OCI-LY7 (cell line): ENCODE measurements around the gene SMAD5. TPM values are rescaled to one million over a fixed set of nuclear protein-coding genes. Genes with fewer than 3 reads are reported as not detected.

Experiments used
- BruUV-seq: library from RNA; stranded (reverse); fragments of 400-500 nt; replicated peaks from 2 replicates; lab custom pipeline; 2021; lab: Mats Ljungman, UMichigan
- CTCF ChIA-PET: fragments of 300-600 bp; sonication (Branson Sonifier 250); formaldehyde crosslinking; loops from one replicate; lab custom pipeline; 2022; ENCODE audit warnings: antibody characterized with exemption; ENCODE audit not compliant: unreplicated experiment; lab: Charles Lee
- POLR2A ChIA-PET: fragments of 300-600 bp; sonication (Branson Sonifier 250); formaldehyde crosslinking; loops from one replicate; lab custom pipeline; 2022; ENCODE audit warnings: antibody characterized with exemption; lab: Charles Lee
- DNase-seq: peaks from one replicate; pipeline ENCODE4 v3.0.0-alpha.2; 2015; ENCODE audit warnings: low spot score
- H2AFZ ChIP-seq: fragments of 200-600 bp; sonication (generic), shearing (Covaris generic); 2 replicates; pipeline ENCODE4 v1.6.1; 2014; ENCODE audit warnings: mild to moderate bottlenecking, antibody characterized with exemption, low read length, moderate library complexity
- H3K27ac ChIP-seq: fragments of 200-600 bp; sonication (generic); 2 replicates; pipeline ENCODE4 v1.5.1; 2014; ENCODE audit warnings: mixed run types, low read depth, mild to moderate bottlenecking, moderate library complexity, low read length, inconsistent platforms; ENCODE audit not compliant: poor library complexity, severe bottlenecking
- H3K36me3 ChIP-seq: fragments of 200-600 bp; sonication (generic); 2 replicates; pipeline ENCODE4 v1.6.1; 2014; ENCODE audit warnings: mild to moderate bottlenecking, antibody characterized with exemption, low read length, moderate library complexity, mixed read lengths; ENCODE audit not compliant: insufficient read depth
- H3K4me1 ChIP-seq: fragments of 200-600 bp; sonication (generic); 2 replicates; pipeline ENCODE4 v1.5.1; 2014; ENCODE audit warnings: mild to moderate bottlenecking, low read length; ENCODE audit not compliant: insufficient read depth, poor library complexity, severe bottlenecking
- H3K4me2 ChIP-seq: fragments of 200-600 bp; sonication (generic); 2 replicates; pipeline ENCODE4 v1.6.1; 2014; ENCODE audit warnings: mild to moderate bottlenecking, low read length
- H3K4me3 ChIP-seq: fragments of 200-600 bp; sonication (generic); 2 replicates; pipeline ENCODE4 v1.5.1; 2014; ENCODE audit warnings: mild to moderate bottlenecking, low read depth, low read length; ENCODE audit not compliant: poor library complexity, severe bottlenecking
- H3K79me2 ChIP-seq: fragments of 200-600 bp; sonication (generic); 2 replicates; pipeline ENCODE4 v1.6.1; 2016; ENCODE audit warnings: low read depth, mild to moderate bottlenecking, low read length, moderate library complexity, mixed read lengths; ENCODE audit not compliant: insufficient read depth
- H3K9me2 ChIP-seq: fragments of 200-600 bp; sonication (generic); 2 replicates; pipeline ENCODE4 v1.6.1; 2016; ENCODE audit warnings: mild to moderate bottlenecking, low read length, mixed read lengths; ENCODE audit not compliant: insufficient read depth
- H3K9me3 ChIP-seq: fragments of 200-600 bp; sonication (generic); 2 replicates; pipeline ENCODE4 v1.6.1; 2014; ENCODE audit warnings: mild to moderate bottlenecking, mixed run types, low read length, mixed read lengths
- H4K20me1 ChIP-seq: fragments of 200-600 bp; sonication (generic); 2 replicates; pipeline ENCODE4 v1.6.1; 2014; ENCODE audit warnings: mild to moderate bottlenecking, antibody characterized with exemption, low read length, moderate library complexity, mixed read lengths; ENCODE audit not compliant: insufficient read depth
- EZH2phosphoT487 ChIP-seq: fragments of 200-600 bp; sonication (generic); IDR thresholded peaks from 2 replicates; pipeline ENCODE4 v1.6.1; 2018; ENCODE audit warnings: low read depth, borderline replicate concordance, mild to moderate bottlenecking, mixed run types, antibody characterized with exemption, low read length, moderate library complexity, mixed read lengths
- intact Hi-C: fragments of 100-400 bp; cut with micrococcal nuclease; formaldehyde crosslinking; loops from one replicate; pipeline ENCODE4 v1.10.0; 2022; ENCODE audit not compliant: unreplicated experiment
- total RNA-seq, 2 experiments: library from RNA; depleted of rRNA in 1 of 2; stranded (reverse); fragments of >200 nt in 1 of 2; shearing (Covaris generic) in 1 of 2; gene quantifications; 2 replicates each; pipeline ENCODE4 v1.2.3, GENCODE V29; 2014 to 2022
- TF ChIP-seq, protein P1 (sequence below): fragments of 200-600 bp; sonication (generic); conservative IDR thresholded peaks from 2 replicates; pipeline ENCODE4 v1.5.1; 2014; ENCODE audit warnings: mild to moderate bottlenecking, antibody characterized with exemption, low read length, moderate library complexity, mixed read lengths

Gene SMAD5
- total RNA-seq, 2 experiments from 2014 or later, result 32.9 to 94.5 TPM

DNA sequence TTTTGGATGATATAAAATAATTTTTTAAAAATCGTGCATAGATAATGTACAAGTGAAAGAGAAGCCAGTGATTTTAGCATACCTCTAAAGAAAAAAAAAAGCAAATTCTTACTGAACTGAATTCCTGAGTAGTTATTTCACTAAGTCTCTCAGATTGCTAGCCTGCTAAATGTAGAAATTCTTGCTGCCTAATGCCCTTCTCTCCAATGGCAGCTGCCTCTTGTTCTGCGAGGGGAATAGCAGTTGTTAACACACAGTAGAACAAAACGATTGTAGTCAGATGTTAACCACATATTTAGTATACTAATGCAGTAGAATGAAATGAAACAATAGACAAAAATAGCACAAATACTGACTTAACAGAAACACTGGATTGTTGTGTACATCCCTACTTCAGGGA lies 26.8 kb downstream of the SMAD5 start:
- intact Hi-C loops, result no loop called here
- H3K9me2 ChIP-seq, result no peaks in the 10 kb centered on the region
- H3K27ac ChIP-seq, result peak overlapping the region; percentile 99
- H3K4me1 ChIP-seq, result peaks cover 63% of the 10 kb centered on the region
- peaks cover 92% of the 10 kb centered on the region for H3K79me2 ChIP-seq
- peak; percentile 51 for DNase-seq
- TF ChIP-seq, protein P1, sequence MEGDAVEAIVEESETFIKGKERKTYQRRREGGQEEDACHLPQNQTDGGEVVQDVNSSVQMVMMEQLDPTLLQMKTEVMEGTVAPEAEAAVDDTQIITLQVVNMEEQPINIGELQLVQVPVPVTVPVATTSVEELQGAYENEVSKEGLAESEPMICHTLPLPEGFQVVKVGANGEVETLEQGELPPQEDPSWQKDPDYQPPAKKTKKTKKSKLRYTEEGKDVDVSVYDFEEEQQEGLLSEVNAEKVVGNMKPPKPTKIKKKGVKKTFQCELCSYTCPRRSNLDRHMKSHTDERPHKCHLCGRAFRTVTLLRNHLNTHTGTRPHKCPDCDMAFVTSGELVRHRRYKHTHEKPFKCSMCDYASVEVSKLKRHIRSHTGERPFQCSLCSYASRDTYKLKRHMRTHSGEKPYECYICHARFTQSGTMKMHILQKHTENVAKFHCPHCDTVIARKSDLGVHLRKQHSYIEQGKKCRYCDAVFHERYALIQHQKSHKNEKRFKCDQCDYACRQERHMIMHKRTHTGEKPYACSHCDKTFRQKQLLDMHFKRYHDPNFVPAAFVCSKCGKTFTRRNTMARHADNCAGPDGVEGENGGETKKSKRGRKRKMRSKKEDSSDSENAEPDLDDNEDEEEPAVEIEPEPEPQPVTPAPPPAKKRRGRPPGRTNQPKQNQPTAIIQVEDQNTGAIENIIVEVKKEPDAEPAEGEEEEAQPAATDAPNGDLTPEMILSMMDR, result no peak
- TF ChIP-seq EZH2phosphoT487, result no peak
- H3K9me3 ChIP-seq, result 0 out of 2 replicates have a peak, but pooled peaks cover 3% of the 10 kb centered on the region
- POLR2A ChIA-PET, result interaction anchor here (0.8 to 1.0 kb wide), 4 partner anchors 9 to 28 kb away, joined by 3 to 5 read pairs (median 4); no protein-coding TSS in a partner anchor
- H3K4me2 ChIP-seq, result peak overlapping the region; percentile 86
- H3K36me3 ChIP-seq, result peaks cover 86% of the 10 kb centered on the region
- CTCF ChIA-PET, result no interaction called here
- peak overlapping the region; percentile 11 for H3K4me3 ChIP-seq
- no peak overlapping the region for H2AFZ ChIP-seq
- no peaks in the 10 kb centered on the region for H4K20me1 ChIP-seq
- BruUV-seq, result no TSS peak

DNA sequence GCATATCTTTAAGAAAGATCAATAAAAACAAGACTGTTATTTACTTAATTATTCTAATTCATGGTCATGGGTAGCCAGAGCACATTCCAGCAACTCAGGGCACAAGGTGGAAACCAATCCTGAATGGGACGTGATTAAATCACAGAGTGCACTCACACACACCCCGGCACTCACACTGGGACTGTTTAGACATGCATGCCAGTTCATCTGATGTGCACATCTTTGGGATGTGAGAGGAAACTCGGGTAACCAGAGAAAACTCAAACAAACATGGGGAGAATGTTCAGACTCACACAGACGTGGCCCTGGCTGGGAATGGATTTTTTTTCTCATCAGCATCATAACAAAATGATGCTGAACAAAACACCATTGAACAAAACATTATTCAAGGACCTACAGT lies 29.4 kb downstream of the SMAD5 start:
- Histone ChIP-seq H3K27ac (peak overlapping the region; percentile 99), H3K9me3 (0 out of 2 replicates have a peak, but pooled peaks cover 3% of the 10 kb centered on the region), H3K4me1 (peaks cover 87% of the 10 kb centered on the region), H3K4me2 (peak overlapping the region; percentile 86), H3K36me3 (peaks cover 71% of the 10 kb centered on the region), H4K20me1 (no peaks in the 10 kb centered on the region), H3K9me2 (no peaks in the 10 kb centered on the region), H3K4me3 (peak overlapping the region; percentile 60), H2AFZ (no peak overlapping the region), H3K79me2 (peaks cover 91% of the 10 kb centered on the region)
- BruUV-seq, result no TSS peak
- intact Hi-C loops, result loop anchor here (1.0 to 10.0 kb wide), 3 partner anchors 29 to 1593 kb away; partner anchors contain the start of gene HNRNPA0
- ChIA-PET CTCF (no interaction called here), POLR2A (interaction anchor here (1.3 to 5.3 kb wide), 5 partner anchors 9 to 29 kb away, joined by 5 to 53 read pairs (median 7); partner anchors contain the start of gene SMAD5)
- DNase-seq, result no peak
- TF ChIP-seq EZH2phosphoT487, result no peak
- TF ChIP-seq, protein P1, result no peak

DNA sequence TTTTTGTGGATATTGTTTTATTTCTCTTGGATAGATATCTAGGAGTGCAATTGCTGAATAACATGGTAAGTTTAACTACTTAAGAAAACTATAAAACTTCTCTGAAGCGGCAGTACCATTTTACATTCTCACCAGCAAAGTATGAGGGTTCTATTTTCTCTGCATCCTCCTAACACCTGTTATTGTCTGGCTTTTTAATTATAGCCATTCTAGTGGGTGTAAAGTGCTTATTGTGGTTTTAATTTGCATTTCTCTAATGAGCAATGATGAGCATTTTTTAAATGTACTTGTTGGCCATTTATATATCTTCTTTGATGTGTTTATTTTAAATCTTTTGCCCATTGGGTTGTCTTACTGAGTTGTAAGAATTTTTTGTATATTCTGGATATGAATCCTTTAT lies 31.6 kb downstream of the SMAD5 start:
- no TSS peak for BruUV-seq
- CTCF ChIA-PET, result no interaction called here
- no peak overlapping the region for H2AFZ ChIP-seq
- no peak for TF ChIP-seq EZH2phosphoT487
- TF ChIP-seq, protein P1, result no peak
- peak overlapping the region; percentile 99 for H3K27ac ChIP-seq
- intact Hi-C loops, result loop anchor here (10.0 kb wide), 2 partner anchors 911 to 1591 kb away; partner anchors contain the start of gene HNRNPA0
- peak; percentile 80 for DNase-seq
- no peaks in the 10 kb centered on the region; the same call in 1 of the 2 replicates for H3K9me3 ChIP-seq
- H3K4me2 ChIP-seq, result peak overlapping the region; percentile 86
- H4K20me1 ChIP-seq, result no peaks in the 10 kb centered on the region
- H3K4me3 ChIP-seq, result peak overlapping the region; percentile 60
- peaks cover 96% of the 10 kb centered on the region for H3K4me1 ChIP-seq
- no peaks in the 10 kb centered on the region for H3K9me2 ChIP-seq
- H3K79me2 ChIP-seq, result peaks cover 91% of the 10 kb centered on the region
- peaks cover 67% of the 10 kb centered on the region for H3K36me3 ChIP-seq
- POLR2A ChIA-PET, result interaction anchor here (0.7 to 5.3 kb wide), 9 partner anchors 8 to 192 kb away, joined by 3 to 53 read pairs (median 3); partner anchors contain the start of gene SMAD5
